Astrocyte of the spinal cord (primary cell): ENCODE measurements around the gene ARID3C.

Experiments
- DNase-seq: peaks from one replicate; pipeline ENCODE4 v3.0.0; 2011; ENCODE audit warnings: low read depth, low spot score
- H3K4me3 ChIP-seq: 2 replicates; pipeline ENCODE4 v1.5.1; 2011; ENCODE audit warnings: low read depth, mild to moderate bottlenecking, low read length, moderate library complexity
- in situ Hi-C: cut with HindIII; loops from 2 replicates; pipeline ENCODE4 v1.10.0; 2017; ENCODE audit warnings: low sequenced_read_pairs
- TF ChIP-seq, protein P1 (sequence below): IDR thresholded peaks from 2 replicates; pipeline ENCODE4 v1.5.1; 2012; ENCODE audit warnings: low read depth, mild to moderate bottlenecking, low read length, inconsistent platforms

Gene ARID3C

GRCh38 chr9:34630402-34631154 lies 1.7 kb upstream of the ARID3C start:
- no peak for DNase-seq
- in situ Hi-C loops = no loop called here
- TF ChIP-seq, protein P1, sequence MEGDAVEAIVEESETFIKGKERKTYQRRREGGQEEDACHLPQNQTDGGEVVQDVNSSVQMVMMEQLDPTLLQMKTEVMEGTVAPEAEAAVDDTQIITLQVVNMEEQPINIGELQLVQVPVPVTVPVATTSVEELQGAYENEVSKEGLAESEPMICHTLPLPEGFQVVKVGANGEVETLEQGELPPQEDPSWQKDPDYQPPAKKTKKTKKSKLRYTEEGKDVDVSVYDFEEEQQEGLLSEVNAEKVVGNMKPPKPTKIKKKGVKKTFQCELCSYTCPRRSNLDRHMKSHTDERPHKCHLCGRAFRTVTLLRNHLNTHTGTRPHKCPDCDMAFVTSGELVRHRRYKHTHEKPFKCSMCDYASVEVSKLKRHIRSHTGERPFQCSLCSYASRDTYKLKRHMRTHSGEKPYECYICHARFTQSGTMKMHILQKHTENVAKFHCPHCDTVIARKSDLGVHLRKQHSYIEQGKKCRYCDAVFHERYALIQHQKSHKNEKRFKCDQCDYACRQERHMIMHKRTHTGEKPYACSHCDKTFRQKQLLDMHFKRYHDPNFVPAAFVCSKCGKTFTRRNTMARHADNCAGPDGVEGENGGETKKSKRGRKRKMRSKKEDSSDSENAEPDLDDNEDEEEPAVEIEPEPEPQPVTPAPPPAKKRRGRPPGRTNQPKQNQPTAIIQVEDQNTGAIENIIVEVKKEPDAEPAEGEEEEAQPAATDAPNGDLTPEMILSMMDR = no peak
- H3K4me3 ChIP-seq = no peak overlapping the region

GRCh38 chr9:34629491-34629808 lies 584 bp upstream of the ARID3C start:
- no peak for DNase-seq
- in situ Hi-C loops = no loop called here
- no peak overlapping the region for H3K4me3 ChIP-seq
- TF ChIP-seq, protein P1 = no peak

GRCh38 chr9:34627716-34628655 lies 880 bp downstream of the ARID3C start:
- DNase-seq = no peak
- TF ChIP-seq, protein P1 = no peak
- H3K4me3 ChIP-seq = no peak overlapping the region
- in situ Hi-C loops = no loop called here

GRCh38 chr9:34625186-34625486 lies 3.7 kb downstream of the ARID3C start:
- no peak for DNase-seq
- TF ChIP-seq, protein P1 = no peak
- in situ Hi-C loops = no loop called here
- H3K4me3 ChIP-seq = no peak overlapping the region

- no peak for DNase-seq
- in situ Hi-C loops = no loop called here
- TF ChIP-seq, protein P1 = no peak
- H3K4me3 ChIP-seq = no peak overlapping the region
These were observed 4.2 kb downstream of the ARID3C start for GRCh38 chr9:34624475-34625185.

DNA sequence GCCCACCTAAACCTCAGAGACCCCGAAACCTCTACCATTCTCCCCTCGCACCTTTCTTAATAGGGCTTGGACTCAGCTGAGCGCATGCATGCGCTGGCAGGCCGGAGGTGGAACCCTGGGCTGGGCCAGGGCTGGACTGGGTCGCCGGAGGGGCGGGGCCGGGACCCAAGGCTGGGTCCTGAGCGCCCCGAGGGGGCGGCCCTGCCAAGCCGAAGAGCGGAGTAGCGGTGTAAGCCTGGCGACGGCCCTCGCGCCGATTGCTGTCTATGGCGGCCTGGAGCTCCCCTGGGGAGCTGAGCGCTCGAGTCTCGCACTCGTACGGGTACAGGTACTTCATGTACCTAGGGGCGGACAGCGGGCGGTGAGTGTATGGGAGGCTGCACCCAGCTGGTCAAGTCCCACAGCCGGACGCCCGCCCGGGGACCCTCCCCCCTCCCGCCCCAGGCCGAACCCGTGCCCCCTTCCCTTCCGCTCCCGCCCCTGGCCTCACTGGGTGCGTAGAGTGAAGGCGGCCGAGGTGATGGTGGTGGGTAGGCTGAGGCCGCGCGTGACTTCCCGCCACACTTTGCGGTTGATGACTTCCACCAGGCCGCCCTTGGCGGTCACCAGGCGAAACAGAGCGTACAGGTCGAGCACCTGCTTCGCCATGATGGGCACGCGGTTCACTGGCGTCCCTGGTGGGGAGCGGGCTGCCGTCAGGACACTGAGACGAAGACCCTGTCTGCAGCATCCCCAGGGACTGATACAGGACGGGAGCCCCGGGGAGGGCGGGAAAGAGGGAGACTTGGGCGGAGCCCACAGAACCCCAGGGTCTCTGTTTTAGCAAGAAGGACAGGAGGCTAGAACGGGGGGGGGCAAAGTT lies 5.3 kb downstream of the ARID3C start:
- TF ChIP-seq, protein P1 = no peak
- no peak for DNase-seq
- no peak overlapping the region for H3K4me3 ChIP-seq
- in situ Hi-C loops = no loop called here
